GM12892 (cell line): ENCODE results near the gene MAST3.

Source experiments
- POLR2A ChIP-seq: IDR thresholded peaks from 2 replicates; pipeline ENCODE4 v1.6.1; 2011; ENCODE audit warnings: low read depth, low read length, control low read depth
- POLR2AphosphoS5 ChIP-seq: IDR thresholded peaks from 2 replicates; pipeline ENCODE4 v1.6.1; 2011; ENCODE audit warnings: low read depth, low read length, control low read depth

DNA sequence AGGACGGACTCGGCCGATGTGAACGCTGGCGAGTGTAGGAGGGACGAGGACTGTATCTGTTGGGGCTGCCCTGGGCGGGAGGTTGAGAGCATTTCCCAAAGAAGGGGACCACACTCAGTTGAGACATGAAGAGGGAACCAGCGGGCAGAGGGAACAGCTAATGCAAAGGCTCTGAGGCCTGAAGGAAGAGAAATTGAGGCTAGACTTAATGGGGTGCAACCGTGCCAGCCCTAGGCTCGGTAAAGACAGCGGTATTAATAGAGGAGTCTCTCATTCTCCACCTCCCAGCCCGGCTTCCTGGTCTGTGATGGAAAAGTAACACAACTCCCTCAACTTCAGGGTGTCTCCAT lies 96.6 kb downstream of the MAST3 start:
- no peak for TF ChIP-seq POLR2A
- TF ChIP-seq POLR2AphosphoS5: no peak
